ENCODE measurements around the gene CHD1.
A peak's percentile ranks its signal among the peaks of the same experiment; 100 is the strongest.
"Not testable (repeated sequence)": the region's sequence is repeated elsewhere in the genome, so short reads cannot be mapped to it uniquely, and the experiment has no call there.

CHD1 gene

DNA sequence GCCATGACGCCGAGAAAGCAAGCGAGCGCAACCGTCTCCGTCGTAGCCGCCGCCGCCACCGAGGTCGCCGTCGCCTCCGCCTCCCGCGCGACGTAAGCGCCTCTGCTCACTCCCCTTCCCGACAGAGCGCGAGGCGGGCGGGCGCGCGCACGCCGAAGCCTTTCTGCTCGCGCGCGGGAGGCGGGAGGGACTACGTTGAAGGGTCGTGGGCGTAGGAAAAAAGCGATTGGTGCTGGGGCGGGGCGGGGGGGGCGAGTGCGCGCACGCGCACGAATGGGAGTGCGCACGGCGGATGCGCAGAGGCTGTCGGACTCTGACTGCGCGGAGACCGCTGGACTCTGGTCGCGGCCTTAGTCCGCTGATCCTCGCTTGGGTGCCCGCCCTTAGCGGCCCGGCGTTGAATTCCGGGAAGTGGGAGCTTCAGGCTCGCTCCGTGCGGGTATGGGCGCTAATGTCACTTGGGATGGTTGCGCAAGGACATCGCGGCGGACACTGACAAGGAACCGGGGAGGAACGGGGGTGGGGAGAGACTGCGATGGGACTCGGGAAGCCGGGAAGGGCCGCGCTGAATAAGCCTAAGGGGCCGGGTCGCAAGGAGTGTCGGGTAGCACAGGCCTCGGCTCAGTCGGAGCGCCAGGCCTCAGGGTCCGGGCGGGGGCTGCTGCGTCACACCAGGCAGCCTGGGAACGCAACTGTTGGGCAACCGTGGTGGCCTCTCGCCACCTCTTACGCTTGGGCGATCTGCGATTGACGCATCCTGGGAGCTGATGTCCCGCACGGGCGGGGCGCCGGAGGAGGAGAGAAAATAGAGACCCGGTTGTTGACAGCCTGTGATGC, at the start of gene CHD1:
Gene CHD1, minus strand, starts transcription at position 135 of the 837 bp plus-strand sequence. CDS start 2,621 bp downstream, outside the sequence.
- Mint-ChIP-seq H3K9me3 (peaks cover 3 to 5% of the 10 kb centered on the region in 2 donors), H3K27ac (peak within 1 kb of the TSS; percentile 100), H3K27me3 (no peaks in the 10 kb centered on the region), H3K4me1 (peaks cover 14 to 23% of the 10 kb centered on the region in 2 donors), H3K4me3 (peak within 1 kb of the TSS; percentile 91 to 92), H3K36me3 (peaks cover 9 to 25% of the 10 kb centered on the region in 2 donors)
- peak; percentile 72 to 75 for ATAC-seq (replicated peaks)
- peak; percentile 96 for DNase-seq

DNA sequence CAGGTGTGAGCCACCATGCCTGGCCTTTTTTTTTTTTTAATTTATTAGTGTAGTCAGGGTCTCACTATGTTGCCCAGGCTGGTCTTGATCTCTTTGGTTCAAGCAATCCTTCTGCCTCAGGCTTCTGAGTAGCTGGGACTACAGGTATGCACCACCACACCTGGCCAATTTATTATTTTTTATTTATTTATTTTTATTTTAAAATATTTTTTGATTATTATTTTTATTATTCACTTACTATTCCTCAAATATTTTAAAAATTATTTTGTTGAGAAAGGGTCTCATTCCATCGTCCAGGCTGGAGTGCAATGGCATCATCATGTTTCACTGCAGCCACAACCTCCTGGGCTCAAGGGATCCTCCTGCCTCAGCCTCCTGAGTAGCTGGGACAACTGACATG, 49.7 kb upstream of the CHD1 start:
- Mint-ChIP-seq H3K27me3 (no peaks in the 10 kb centered on the region), H3K4me3 (no peak overlapping the region), H3K27ac (no peak overlapping the region), H3K36me3 (no peaks in the 10 kb centered on the region), H3K4me1 (peaks cover 16 to 28% of the 10 kb centered on the region in 2 donors), H3K9me3 (no peaks in the 10 kb centered on the region)
- DNase-seq (no peak), ATAC-seq (replicated peaks) (no peak)

GRCh38 chr5:98977723-98978122, 48.9 kb upstream of the CHD1 start:
- H3K27me3 Mint-ChIP-seq, result no peaks in the 10 kb centered on the region
- DNase-seq (no peak), ATAC-seq (replicated peaks) (no peak)
- H3K4me3 Mint-ChIP-seq, result no peak overlapping the region
- H3K9me3 Mint-ChIP-seq, result no peaks in the 10 kb centered on the region
- peaks cover 16 to 28% of the 10 kb centered on the region in 2 donors for H3K4me1 Mint-ChIP-seq
- no peaks in the 10 kb centered on the region for H3K36me3 Mint-ChIP-seq
- peak overlapping the region; percentile 74 for H3K27ac Mint-ChIP-seq

- Mint-ChIP-seq H3K27me3 (no peaks in the 10 kb centered on the region), H3K4me1 (peaks cover 16 to 28% of the 10 kb centered on the region in 2 donors), H3K36me3 (no peaks in the 10 kb centered on the region), H3K9me3 (no peaks in the 10 kb centered on the region), H3K4me3 (peak overlapping the region in 1 of 2 donors; percentile 0), H3K27ac (no peak overlapping the region)
- DNase-seq (no peak), ATAC-seq (replicated peaks) (peak; percentile 88 to 91)
Measured at GRCh38 chr5:98975682-98976407, 47.0 kb upstream of the CHD1 start.

GRCh38 chr5:98975223-98975622, 46.4 kb upstream of the CHD1 start:
- Mint-ChIP-seq H3K4me1 (peaks cover 16 to 28% of the 10 kb centered on the region in 2 donors), H3K27me3 (no peaks in the 10 kb centered on the region), H3K9me3 (no peaks in the 10 kb centered on the region), H3K4me3 (no peak overlapping the region), H3K27ac (no peak overlapping the region), H3K36me3 (no peaks in the 10 kb centered on the region)
- DNase-seq (no peak), ATAC-seq (replicated peaks) (peak; percentile 62 to 77)

- H3K4me3 Mint-ChIP-seq, result no peak overlapping the region
- H3K9me3 Mint-ChIP-seq, result no peaks in the 10 kb centered on the region
- ATAC-seq (replicated peaks), result no peak
- no peaks in the 10 kb centered on the region for H3K36me3 Mint-ChIP-seq
- DNase-seq, result no peak
- no peak overlapping the region for H3K27ac Mint-ChIP-seq
- H3K27me3 Mint-ChIP-seq, result no peaks in the 10 kb centered on the region
- H3K4me1 Mint-ChIP-seq, result no peaks in the 10 kb centered on the region
Measured at GRCh38 chr5:98969400-98969799, 40.6 kb upstream of the CHD1 start.

GRCh38 chr5:98968056-98968564, 39.3 kb upstream of the CHD1 start:
- no peaks in the 10 kb centered on the region for H3K9me3 Mint-ChIP-seq
- H3K4me3 Mint-ChIP-seq, result no peak overlapping the region
- no peak overlapping the region for H3K27ac Mint-ChIP-seq
- H3K4me1 Mint-ChIP-seq, result no peaks in the 10 kb centered on the region
- no peak for ATAC-seq (replicated peaks)
- DNase-seq, result no peak
- H3K36me3 Mint-ChIP-seq, result no peaks in the 10 kb centered on the region
- no peaks in the 10 kb centered on the region for H3K27me3 Mint-ChIP-seq

- H3K4me1 Mint-ChIP-seq, result peaks cover 3 to 10% of the 10 kb centered on the region in 2 donors
- DNase-seq (no peak), ATAC-seq (replicated peaks) (no peak)
- no peaks in the 10 kb centered on the region for H3K9me3 Mint-ChIP-seq
- no peaks in the 10 kb centered on the region for H3K27me3 Mint-ChIP-seq
- H3K4me3 Mint-ChIP-seq, result no peak overlapping the region
- H3K36me3 Mint-ChIP-seq, result no peaks in the 10 kb centered on the region
- H3K27ac Mint-ChIP-seq, result no peak overlapping the region
Measured at GRCh38 chr5:98965226-98965625, 36.4 kb upstream of the CHD1 start.

GRCh38 chr5:98964621-98965020, 35.8 kb upstream of the CHD1 start:
- Mint-ChIP-seq H3K27me3 (no peaks in the 10 kb centered on the region), H3K9me3 (no peaks in the 10 kb centered on the region), H3K4me3 (no peak overlapping the region), H3K4me1 (peaks cover 3 to 10% of the 10 kb centered on the region in 2 donors), H3K27ac (no peak overlapping the region), H3K36me3 (no peaks in the 10 kb centered on the region)
- DNase-seq (no peak), ATAC-seq (replicated peaks) (no peak)

DNA sequence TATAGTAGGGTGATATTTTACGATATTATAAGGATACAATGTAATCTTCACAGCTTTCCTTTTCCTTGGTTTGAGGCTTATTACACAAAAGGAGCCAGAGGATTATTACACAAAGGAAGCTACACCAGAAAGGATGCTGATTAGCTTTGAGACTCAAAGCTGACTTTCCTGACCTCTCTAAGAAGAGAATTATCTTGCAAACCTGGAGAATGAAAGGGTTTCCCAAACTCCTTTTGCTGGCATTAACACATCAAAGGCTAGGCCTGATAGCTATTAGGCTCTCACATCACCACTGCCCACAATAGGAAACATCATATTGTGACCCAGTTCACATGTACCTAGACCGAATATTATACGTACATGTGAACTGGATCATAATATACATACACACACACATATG, 34.2 kb upstream of the CHD1 start:
- Mint-ChIP-seq H3K27me3 (no peaks in the 10 kb centered on the region), H3K4me1 (peaks cover 3 to 10% of the 10 kb centered on the region in 2 donors), H3K4me3 (no peak overlapping the region), H3K9me3 (no peaks in the 10 kb centered on the region), H3K36me3 (no peaks in the 10 kb centered on the region), H3K27ac (no peak overlapping the region)
- DNase-seq, result no peak
- no peak for ATAC-seq (replicated peaks)

GRCh38 chr5:98962587-98962986, 33.8 kb upstream of the CHD1 start:
- no peak for DNase-seq

GRCh38 chr5:98961665-98962344, 33.0 kb upstream of the CHD1 start:
- H3K4me3 Mint-ChIP-seq, result no peak overlapping the region
- peak; percentile 50 to 56 for ATAC-seq (replicated peaks)
- H3K27me3 Mint-ChIP-seq, result no peaks in the 10 kb centered on the region
- DNase-seq, result no peak
- H3K36me3 Mint-ChIP-seq, result no peaks in the 10 kb centered on the region
- peaks cover 3 to 10% of the 10 kb centered on the region in 2 donors for H3K4me1 Mint-ChIP-seq
- no peak overlapping the region for H3K27ac Mint-ChIP-seq
- H3K9me3 Mint-ChIP-seq, result no peaks in the 10 kb centered on the region

More at GRCh38 chr5:98962587-98962986, 33.8 kb upstream of the CHD1 start:
- Mint-ChIP-seq H3K36me3 (no peaks in the 10 kb centered on the region), H3K27ac (peak overlapping the region; percentile 26), H3K4me1 (peaks cover 3 to 10% of the 10 kb centered on the region in 2 donors), H3K9me3 (no peaks in the 10 kb centered on the region), H3K27me3 (no peaks in the 10 kb centered on the region), H3K4me3 (no peak overlapping the region)
- ATAC-seq (replicated peaks), result no peak

DNA sequence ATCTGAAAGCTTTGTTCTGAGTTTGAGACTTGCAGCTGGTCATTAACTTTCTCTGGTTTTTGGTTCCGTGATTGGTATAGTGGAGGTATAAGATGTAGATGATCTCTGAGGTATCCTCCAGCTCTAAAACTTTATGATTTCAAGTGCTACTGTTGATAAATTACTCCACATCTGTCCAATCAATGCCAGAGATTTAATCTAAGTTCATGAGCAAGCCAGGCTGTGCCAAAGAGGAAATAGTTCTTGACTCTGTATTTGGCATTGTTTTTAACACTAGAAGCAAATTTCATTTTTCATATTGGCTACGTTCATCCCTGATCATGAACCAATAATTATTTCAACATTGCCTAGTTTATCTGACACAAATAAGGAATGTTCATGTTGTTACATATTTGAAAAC, 28.5 kb upstream of the CHD1 start:
- Mint-ChIP-seq H3K27me3 (no peaks in the 10 kb centered on the region), H3K36me3 (no peaks in the 10 kb centered on the region), H3K27ac (no peak overlapping the region), H3K9me3 (no peaks in the 10 kb centered on the region), H3K4me3 (no peak overlapping the region), H3K4me1 (peaks cover 2 to 7% of the 10 kb centered on the region in 2 donors)
- no peak for DNase-seq
- ATAC-seq (replicated peaks), result no peak

DNA sequence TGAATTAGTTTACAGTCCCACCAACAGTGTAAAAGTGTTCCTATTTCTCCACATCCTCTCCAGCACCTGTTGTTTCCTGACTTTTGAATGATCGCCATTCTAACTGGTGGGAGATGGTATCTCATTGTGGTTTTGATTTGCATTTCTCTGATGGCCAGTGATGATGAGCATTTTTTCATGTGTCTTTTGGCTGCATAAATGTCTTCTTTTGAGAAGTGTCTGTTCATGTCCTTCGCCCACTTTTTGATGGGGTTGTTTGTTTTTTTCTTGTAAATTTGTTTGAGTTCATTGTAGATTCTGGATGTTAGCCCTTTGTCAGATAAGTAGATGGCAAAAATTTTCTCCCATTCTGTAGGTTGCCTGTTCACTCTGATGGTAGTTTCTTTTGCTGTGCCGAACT, 27.1 kb upstream of the CHD1 start:
- not testable (repeated sequence) for H3K27ac Mint-ChIP-seq; H3K27me3 Mint-ChIP-seq; ATAC-seq (replicated peaks); H3K4me1 Mint-ChIP-seq; H3K36me3 Mint-ChIP-seq; H3K4me3 Mint-ChIP-seq; H3K9me3 Mint-ChIP-seq; DNase-seq

Data from stimulated activated naive B cell treated with anti-CD40 and anti-IgM and Interleukin-4, amounts not matched to agents 10 μg/mL and 1 μg/mL and 100 μg/mL, for 72 hours (primary cell).